Smooth muscle cell (in vitro differentiated cells): Measurements from ENCODE around the gene RILPL2. TPM values are rescaled to one million over a fixed set of nuclear protein-coding genes. Genes with fewer than 3 reads are reported as not detected.
"Not testable (repeated sequence)": the region's sequence is repeated elsewhere in the genome, so short reads cannot be mapped to it uniquely, and the experiment has no call there.

Experiments
- DNase-seq: peaks from one replicate; lab custom pipeline; 2025; ENCODE audit not compliant: unreplicated experiment; lab: John Stamatoyannopoulos, UW
- H2AFZ ChIP-seq: fragments of 200-600 bp; sonication (generic); 2 replicates; pipeline ENCODE4 v1.6.0; 2016; ENCODE audit warnings: antibody characterized with exemption, low read depth, mild to moderate bottlenecking
- H3F3A ChIP-seq: fragments of 200-600 bp; sonication (generic); 2 replicates; pipeline ENCODE4 v1.6.0; 2017; ENCODE audit warnings: antibody characterized with exemption, low read depth
- H3K27ac ChIP-seq: fragments of 200-600 bp; sonication (generic); 2 replicates; pipeline ENCODE4 v1.5.1; 2016; ENCODE audit warnings: low read depth, mild to moderate bottlenecking
- H3K27me3 ChIP-seq: fragments of 200-600 bp; sonication (generic); 2 replicates; pipeline ENCODE4 v1.6.1; 2016; ENCODE audit warnings: low read depth, mild to moderate bottlenecking
- H3K36me3 ChIP-seq: fragments of 200-600 bp; sonication (generic); 2 replicates; pipeline ENCODE4 v1.5.1; 2016; ENCODE audit warnings: low read depth
- H3K4me1 ChIP-seq: fragments of 200-600 bp; sonication (generic); 2 replicates; pipeline ENCODE4 v1.5.1; 2016; ENCODE audit warnings: low read depth
- H3K4me2 ChIP-seq: fragments of 200-600 bp; sonication (generic); 2 replicates; pipeline ENCODE4 v1.6.0; 2016; ENCODE audit warnings: mild to moderate bottlenecking
- H3K4me3 ChIP-seq: fragments of 200-600 bp; sonication (generic); 2 replicates; pipeline ENCODE4 v1.5.1; 2016; ENCODE audit warnings: mild to moderate bottlenecking
- H3K79me2 ChIP-seq: fragments of 200-600 bp; sonication (generic); 2 replicates; pipeline ENCODE4 v1.6.0; 2016; ENCODE audit warnings: low read depth, mild to moderate bottlenecking
- H3K9ac ChIP-seq: fragments of 200-600 bp; sonication (generic); 2 replicates; pipeline ENCODE4 v1.6.0; 2016; ENCODE audit warnings: low read depth
- H3K9me3 ChIP-seq: fragments of 200-600 bp; sonication (generic); replicated peaks from 2 replicates; pipeline ENCODE4 v1.5.1; 2016; ENCODE audit warnings: low read depth
- H4K20me1 ChIP-seq: fragments of 200-600 bp; sonication (generic); 2 replicates; pipeline ENCODE4 v1.6.0; 2016; ENCODE audit warnings: low read depth
- WGBS: methylation state at CpG from one replicate; pipeline ENCODE4 v1.1.7; 2016; ENCODE audit warnings: low lambda C conversion rate; 5-methylcytosine and 5-hydroxymethylcytosine counted together
- polyA plus RNA-seq: library from polyadenylated mRNA; unstranded; fragments of >200 nt; fragmentation: Nextera tagmentation; extraction: Ambion mirVana; gene quantifications from 2 replicates; pipeline ENCODE4 v1.2.1, GENCODE V29; 2016
- total RNA-seq: library from RNA; depleted of rRNA; stranded (reverse); fragments of >200 nt; gene quantifications from 2 replicates; pipeline ENCODE4 v1.2.3, GENCODE V29; 2014
- TF ChIP-seq, protein P1 (sequence below): fragments of 200-600 bp; sonication (generic); IDR thresholded peaks from 2 replicates; pipeline ENCODE4 v1.5.1; 2017; ENCODE audit warnings: borderline replicate concordance, mild to moderate bottlenecking, antibody characterized with exemption; ENCODE audit not compliant: insufficient read depth, poor library complexity, severe bottlenecking

RILPL2 gene
- total and polyA plus RNA-seq, 2 experiments from 2014 or later = 0.85 to 2.2 TPM

DNA sequence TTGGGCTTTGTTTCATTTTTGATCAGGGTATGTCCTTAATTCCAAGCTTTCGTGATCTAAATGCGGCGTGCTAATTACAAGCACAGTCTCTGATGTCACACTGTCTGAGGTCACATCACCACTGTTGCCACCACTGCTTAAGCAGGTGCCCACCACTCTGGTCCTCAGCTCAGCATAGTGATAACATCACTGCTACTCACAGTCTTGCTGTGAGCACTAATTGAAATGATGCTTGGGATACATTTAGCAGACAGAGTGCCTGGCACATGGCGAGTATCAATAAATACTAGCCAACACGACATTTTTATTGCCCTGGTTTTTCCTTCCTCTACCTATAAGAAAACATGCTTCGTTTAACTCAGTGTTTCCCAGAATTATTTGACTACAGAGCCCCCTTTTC is 7.9 kb downstream of the RILPL2 start:
- Histone ChIP-seq H3K4me3 (no peak overlapping the region), H3K4me1 (no peaks in the 10 kb centered on the region), H3K4me2 (no peak overlapping the region), H3K9me3 (no peaks in the 10 kb centered on the region), H3K79me2 (no peaks in the 10 kb centered on the region), H4K20me1 (no peaks in the 10 kb centered on the region), H2AFZ (no peak overlapping the region), H3K36me3 (no peaks in the 10 kb centered on the region), H3F3A (no peaks in the 10 kb centered on the region), H3K9ac (no peak overlapping the region), H3K27me3 (no peaks in the 10 kb centered on the region), H3K27ac (no peak overlapping the region)
- 96% methylated on average over 6 of the region's 6 CpGs for WGBS
- DNase-seq = no peak
- TF ChIP-seq, protein P1, sequence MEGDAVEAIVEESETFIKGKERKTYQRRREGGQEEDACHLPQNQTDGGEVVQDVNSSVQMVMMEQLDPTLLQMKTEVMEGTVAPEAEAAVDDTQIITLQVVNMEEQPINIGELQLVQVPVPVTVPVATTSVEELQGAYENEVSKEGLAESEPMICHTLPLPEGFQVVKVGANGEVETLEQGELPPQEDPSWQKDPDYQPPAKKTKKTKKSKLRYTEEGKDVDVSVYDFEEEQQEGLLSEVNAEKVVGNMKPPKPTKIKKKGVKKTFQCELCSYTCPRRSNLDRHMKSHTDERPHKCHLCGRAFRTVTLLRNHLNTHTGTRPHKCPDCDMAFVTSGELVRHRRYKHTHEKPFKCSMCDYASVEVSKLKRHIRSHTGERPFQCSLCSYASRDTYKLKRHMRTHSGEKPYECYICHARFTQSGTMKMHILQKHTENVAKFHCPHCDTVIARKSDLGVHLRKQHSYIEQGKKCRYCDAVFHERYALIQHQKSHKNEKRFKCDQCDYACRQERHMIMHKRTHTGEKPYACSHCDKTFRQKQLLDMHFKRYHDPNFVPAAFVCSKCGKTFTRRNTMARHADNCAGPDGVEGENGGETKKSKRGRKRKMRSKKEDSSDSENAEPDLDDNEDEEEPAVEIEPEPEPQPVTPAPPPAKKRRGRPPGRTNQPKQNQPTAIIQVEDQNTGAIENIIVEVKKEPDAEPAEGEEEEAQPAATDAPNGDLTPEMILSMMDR = no peak

DNA sequence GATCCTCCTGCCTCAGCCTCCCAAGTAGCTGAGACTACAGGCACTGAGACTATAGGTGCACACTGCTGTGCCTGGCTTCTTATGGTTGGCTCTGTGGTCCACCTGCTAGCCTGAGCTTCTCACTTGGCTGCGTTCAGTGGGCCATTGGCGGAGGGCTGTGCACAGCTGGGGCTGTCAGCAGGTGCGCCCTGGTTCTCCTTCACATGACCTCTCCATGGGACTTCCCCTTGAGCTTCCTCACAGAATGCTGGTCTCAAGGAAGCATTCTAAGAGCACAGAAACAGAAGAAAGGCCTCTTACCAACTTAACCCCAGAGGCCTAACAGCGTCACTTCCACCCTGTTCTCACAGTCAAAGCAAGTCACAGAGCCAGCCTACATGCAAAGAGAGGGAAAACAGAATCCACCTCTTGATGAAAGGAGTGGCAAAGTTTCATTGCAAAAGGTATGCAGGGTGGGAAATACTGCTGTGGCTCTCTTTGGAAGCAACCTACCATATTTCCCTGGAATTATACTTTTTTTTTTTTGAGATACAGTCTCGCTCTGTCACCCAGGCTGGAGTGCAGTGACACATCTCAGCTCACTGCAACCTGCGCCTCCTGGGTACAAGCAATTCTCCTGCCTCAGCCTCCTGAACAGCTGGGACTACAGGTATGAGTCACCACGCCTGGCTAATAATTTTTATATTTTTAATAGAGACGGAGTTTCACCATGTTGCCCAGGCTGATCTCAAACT is 9.3 kb downstream of the RILPL2 start:
- Histone ChIP-seq H4K20me1 (no peaks in the 10 kb centered on the region), H3K4me1 (no peaks in the 10 kb centered on the region), H3K9ac (no peak overlapping the region), H3K9me3 (no peaks in the 10 kb centered on the region), H2AFZ (no peak overlapping the region), H3K36me3 (no peaks in the 10 kb centered on the region), H3K4me2 (no peak overlapping the region), H3K27me3 (no peaks in the 10 kb centered on the region), H3K27ac (no peak overlapping the region), H3F3A (no peaks in the 10 kb centered on the region), H3K79me2 (no peaks in the 10 kb centered on the region), H3K4me3 (no peak overlapping the region)
- TF ChIP-seq, protein P1 = no peak
- 95% methylated on average over 8 of the region's 8 CpGs for WGBS
- no peak for DNase-seq

DNA sequence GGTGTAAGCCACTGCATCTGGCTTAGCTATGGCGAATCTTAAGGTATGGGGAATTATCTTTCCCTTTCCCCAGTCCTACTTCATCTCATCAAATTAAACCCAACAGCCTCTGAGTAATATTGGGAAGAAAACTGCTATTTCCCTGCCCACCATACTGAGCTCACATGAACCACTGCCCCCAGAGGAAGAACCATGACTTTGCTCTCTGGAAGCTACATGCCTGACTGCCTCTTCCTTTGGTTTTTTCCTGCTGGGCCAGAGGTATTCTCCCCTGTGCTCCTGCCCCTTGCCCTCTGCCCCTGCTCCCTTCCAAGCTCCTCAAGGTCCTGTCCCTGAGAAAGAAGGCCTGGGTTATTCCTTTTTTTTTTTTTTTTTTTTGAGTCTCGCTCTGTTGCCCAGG is 15.2 kb downstream of the RILPL2 start:
- no peaks in the 10 kb centered on the region for H3K36me3 ChIP-seq
- H2AFZ ChIP-seq = no peak overlapping the region
- 100% methylated on average over 2 of the region's 2 CpGs for WGBS
- H4K20me1 ChIP-seq = no peaks in the 10 kb centered on the region
- H3K4me1 ChIP-seq = no peaks in the 10 kb centered on the region
- TF ChIP-seq, protein P1 = no peak
- no peak overlapping the region for H3K27ac ChIP-seq
- no peaks in the 10 kb centered on the region for H3K79me2 ChIP-seq
- no peaks in the 10 kb centered on the region for H3K9me3 ChIP-seq
- DNase-seq = no peak
- no peak overlapping the region for H3K4me2 ChIP-seq
- no peak overlapping the region for H3K9ac ChIP-seq
- H3K27me3 ChIP-seq = no peaks in the 10 kb centered on the region
- no peaks in the 10 kb centered on the region for H3F3A ChIP-seq
- no peak overlapping the region for H3K4me3 ChIP-seq

DNA sequence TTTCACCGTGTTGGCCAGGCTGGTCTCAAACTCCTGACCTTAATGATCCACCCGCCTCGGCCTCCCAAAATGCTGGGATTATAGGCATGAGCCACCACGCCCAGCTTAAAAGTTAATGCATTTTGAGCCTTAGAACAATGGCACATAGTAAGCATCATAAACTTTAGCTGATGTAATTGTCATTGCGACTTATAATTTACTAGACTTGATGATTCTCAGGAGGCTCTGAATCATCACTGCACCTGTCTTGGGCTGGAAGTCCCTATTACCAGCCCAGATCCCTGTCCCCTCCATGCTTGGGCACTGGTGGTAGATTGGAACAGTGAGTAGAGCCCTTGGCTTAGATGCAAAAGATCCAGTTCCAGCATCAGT is 26.5 kb downstream of the RILPL2 start:
- H3K9ac ChIP-seq = no peak overlapping the region
- H4K20me1 ChIP-seq = no peaks in the 10 kb centered on the region
- H3K79me2 ChIP-seq = no peaks in the 10 kb centered on the region
- no peaks in the 10 kb centered on the region for H3K27me3 ChIP-seq
- DNase-seq = no peak
- H3K4me2 ChIP-seq = no peak overlapping the region
- H3K36me3 ChIP-seq = no peaks in the 10 kb centered on the region
- H3K4me3 ChIP-seq = no peak overlapping the region
- no peaks in the 10 kb centered on the region for H3K9me3 ChIP-seq
- H3F3A ChIP-seq = no peaks in the 10 kb centered on the region
- TF ChIP-seq, protein P1 = no peak
- H3K4me1 ChIP-seq = no peaks in the 10 kb centered on the region
- no peak overlapping the region for H2AFZ ChIP-seq
- no peak overlapping the region for H3K27ac ChIP-seq
- 96% methylated on average over 5 of the region's 5 CpGs for WGBS

DNA sequence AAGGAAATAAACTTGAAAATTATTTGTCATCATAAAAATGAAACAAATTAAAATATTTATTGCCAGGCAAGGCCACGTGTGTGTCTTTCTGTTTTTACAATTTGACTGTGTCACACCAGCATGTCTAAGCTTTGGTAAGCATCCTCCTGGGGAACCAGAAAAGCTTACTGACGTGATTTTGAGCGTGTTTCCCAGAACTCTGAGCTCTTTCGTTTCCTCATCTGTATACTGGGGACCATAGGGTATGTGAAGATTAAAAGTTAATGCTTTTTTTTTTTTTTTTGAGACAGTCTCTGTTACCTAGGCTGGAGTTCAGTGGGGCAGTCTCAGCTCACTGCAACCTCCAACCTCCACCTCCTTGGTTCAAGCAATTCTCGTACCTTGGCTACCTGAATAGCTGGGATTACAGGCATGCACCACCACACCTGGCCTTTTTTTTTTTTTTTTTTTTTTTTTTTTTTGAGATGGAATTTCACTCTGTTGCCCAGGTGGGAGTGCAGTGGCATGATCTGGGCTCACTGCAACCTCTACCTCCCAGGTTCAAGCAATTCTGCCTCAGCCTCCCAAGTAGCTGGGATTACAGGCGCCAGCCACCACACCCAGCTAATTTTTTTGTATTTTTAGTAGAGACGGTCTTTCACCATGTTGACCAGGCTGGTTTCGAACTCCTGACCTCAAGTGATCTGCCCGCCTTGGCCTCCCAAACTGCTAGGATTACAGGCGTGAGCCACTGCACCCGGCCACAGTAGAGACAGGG is 27.0 kb downstream of the RILPL2 start:
- not testable (repeated sequence) for H3K9me3 ChIP-seq, H3K27me3 ChIP-seq, H3K4me2 ChIP-seq, H3K36me3 ChIP-seq, H2AFZ ChIP-seq, H3K79me2 ChIP-seq, DNase-seq, H3K9ac ChIP-seq, H3F3A ChIP-seq, H4K20me1 ChIP-seq, H3K4me1 ChIP-seq, H3K27ac ChIP-seq, H3K4me3 ChIP-seq
- 95% methylated on average over 11 of the region's 11 CpGs for WGBS
